ENCODE measurements around the gene TUBA8.

GRCh38 chr22:18063306-18063705 is 47.3 kb upstream of the TUBA8 start:
- no peak for TF ChIP-seq TCF7L2 (IDR thresholded peaks at IDR 0.05; ENCODE audit: low read depth, low read length)
- no peak for TF ChIP-seq CTCF (IDR thresholded peaks at IDR 0.05)
- no peak for TF ChIP-seq POLR2AphosphoS5 (IDR thresholded peaks at IDR 0.05; ENCODE audit: low read depth, low read length)
- TF ChIP-seq REST (IDR thresholded peaks at IDR 0.05; ENCODE audit: insufficient read depth in 1 of 2, low read depth in 2 of 2, low read length in 1 of 2), result no peak
